Urinary bladder (tissue), 2 donors: ENCODE results near the gene UBN1. TPM values are rescaled to one million over a fixed set of nuclear protein-coding genes. Genes with fewer than 3 reads are reported as not detected.

ENCODE experiments used
- polyA plus RNA-seq: library from polyadenylated mRNA; stranded (reverse); fragments of 200-250 nt; gene quantifications from one replicate; pipeline ENCODE4 v1.2.3, GENCODE V29; 2013
- total RNA-seq: library from RNA; depleted of rRNA; stranded (reverse); fragments of >200 nt; gene quantifications from one replicate; pipeline ENCODE4 v1.2.3, GENCODE V29; 2014
- donor health status: healthy.

The UBN1 gene
- total and polyA plus RNA-seq, 2 donors: 14.1 to 17.5 TPM

Other genes starting within 250 kb of the UBN1 start
- 2.3 TPM for gene UBALD1, start 232.6 kb upstream of the UBN1 start, total RNA-seq
- 37.9 TPM for gene UBALD1, start 232.6 kb upstream of the UBN1 start, polyA plus RNA-seq
- gene MGRN1, start 222.7 kb upstream of the UBN1 start, total RNA-seq: 22.5 TPM
- 34.9 TPM for gene MGRN1, start 222.7 kb upstream of the UBN1 start, polyA plus RNA-seq
- gene NUDT16L1, start 153.9 kb upstream of the UBN1 start, total RNA-seq: 17.0 TPM
- 38.4 TPM for gene NUDT16L1, start 153.9 kb upstream of the UBN1 start, polyA plus RNA-seq
- gene ANKS3, start 113.2 kb upstream of the UBN1 start, total RNA-seq: 22.1 TPM
- 21.6 TPM for gene ANKS3, start 113.2 kb upstream of the UBN1 start, polyA plus RNA-seq
- gene DNAAF8, start 112.9 kb upstream of the UBN1 start, total RNA-seq: 1.3 TPM
- 1.3 TPM for gene DNAAF8, start 112.9 kb upstream of the UBN1 start, polyA plus RNA-seq
- 9.9 TPM for gene ZNF500, start 80.3 kb upstream of the UBN1 start, total RNA-seq
- gene ZNF500, start 80.3 kb upstream of the UBN1 start, polyA plus RNA-seq: 14.4 TPM
- gene SEPTIN12, start 59.1 kb upstream of the UBN1 start, total RNA-seq: not detected
- not detected for gene SEPTIN12, start 59.1 kb upstream of the UBN1 start, polyA plus RNA-seq
- gene SMIM22, start 52.1 kb upstream of the UBN1 start, total RNA-seq: 13.4 TPM
- 52.2 TPM for gene SMIM22, start 52.1 kb upstream of the UBN1 start, polyA plus RNA-seq
- gene ROGDI, start 44.8 kb upstream of the UBN1 start, total RNA-seq: 8.5 TPM
- gene ROGDI, start 44.8 kb upstream of the UBN1 start, polyA plus RNA-seq: 45.1 TPM
- gene GLYR1, start 193 bp upstream of the UBN1 start, total RNA-seq: 44.4 TPM
- 60.3 TPM for gene GLYR1, start 193 bp upstream of the UBN1 start, polyA plus RNA-seq
- 10.1 TPM for gene PPL, start 89.7 kb downstream of the UBN1 start, total RNA-seq
- 55.0 TPM for gene PPL, start 89.7 kb downstream of the UBN1 start, polyA plus RNA-seq
- gene SEC14L5, start 110.8 kb downstream of the UBN1 start, total RNA-seq: 0.42 TPM
- 0.48 TPM for gene SEC14L5, start 110.8 kb downstream of the UBN1 start, polyA plus RNA-seq
- 5.5 TPM for gene NAGPA, start 186.5 kb downstream of the UBN1 start, total RNA-seq
- 17.5 TPM for gene NAGPA, start 186.5 kb downstream of the UBN1 start, polyA plus RNA-seq
- 6.0 TPM for gene C16orf89, start 218.5 kb downstream of the UBN1 start, total RNA-seq
- gene C16orf89, start 218.5 kb downstream of the UBN1 start, polyA plus RNA-seq: 11.1 TPM
- 15.1 TPM for gene ALG1, start 224.4 kb downstream of the UBN1 start, total RNA-seq
- 18.5 TPM for gene ALG1, start 224.4 kb downstream of the UBN1 start, polyA plus RNA-seq